Peyer's patch (tissue), 4 donors: ENCODE data around the gene GPC6.

Experiments used
- POLR2A ChIP-seq, 2 donors: fragments of 450-650 bp; IDR thresholded peaks; one replicate each; pipeline ENCODE4 v1.5.1; 2017; ENCODE audit warnings: antibody characterized with exemption in 2 of 2, mild to moderate bottlenecking in 2 of 2, moderate library complexity in 2 of 2
- TF ChIP-seq, protein P1 (sequence below), 6 experiments: fragments of 450-650 bp in 4 of 6; fragments of 200-600 bp in 2 of 6; sonication (generic) in 1 of 6; IDR thresholded peaks; one replicate each; pipeline ENCODE4 v1.5.1; 2017 to 2019; ENCODE audit warnings: antibody characterized with exemption in 6 of 6, mild to moderate bottlenecking in 3 of 6, moderate library complexity in 1 of 6

- TF ChIP-seq, protein P1, sequence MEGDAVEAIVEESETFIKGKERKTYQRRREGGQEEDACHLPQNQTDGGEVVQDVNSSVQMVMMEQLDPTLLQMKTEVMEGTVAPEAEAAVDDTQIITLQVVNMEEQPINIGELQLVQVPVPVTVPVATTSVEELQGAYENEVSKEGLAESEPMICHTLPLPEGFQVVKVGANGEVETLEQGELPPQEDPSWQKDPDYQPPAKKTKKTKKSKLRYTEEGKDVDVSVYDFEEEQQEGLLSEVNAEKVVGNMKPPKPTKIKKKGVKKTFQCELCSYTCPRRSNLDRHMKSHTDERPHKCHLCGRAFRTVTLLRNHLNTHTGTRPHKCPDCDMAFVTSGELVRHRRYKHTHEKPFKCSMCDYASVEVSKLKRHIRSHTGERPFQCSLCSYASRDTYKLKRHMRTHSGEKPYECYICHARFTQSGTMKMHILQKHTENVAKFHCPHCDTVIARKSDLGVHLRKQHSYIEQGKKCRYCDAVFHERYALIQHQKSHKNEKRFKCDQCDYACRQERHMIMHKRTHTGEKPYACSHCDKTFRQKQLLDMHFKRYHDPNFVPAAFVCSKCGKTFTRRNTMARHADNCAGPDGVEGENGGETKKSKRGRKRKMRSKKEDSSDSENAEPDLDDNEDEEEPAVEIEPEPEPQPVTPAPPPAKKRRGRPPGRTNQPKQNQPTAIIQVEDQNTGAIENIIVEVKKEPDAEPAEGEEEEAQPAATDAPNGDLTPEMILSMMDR (IDR thresholded peaks at IDR 0.05) = no peak
- TF ChIP-seq POLR2A (IDR thresholded peaks at IDR 0.05) = no peak
These were observed 1082.2 kb downstream of the GPC6 start for GRCh38 chr13:94308832-94309231.
